PC-9 (cell line): ENCODE data around the gene RASL12.

Source experiments
- CTCF ChIP-seq: fragments of 200-600 bp; sonication (generic); conservative IDR thresholded peaks from 2 replicates; pipeline ENCODE4 v1.6.1; 2017; ENCODE audit warnings: mixed run types, antibody characterized with exemption, mild to moderate bottlenecking, moderate library complexity
- EZH2 ChIP-seq: fragments of 200-600 bp; sonication (generic); IDR thresholded peaks from 2 replicates; pipeline ENCODE4 v1.8.0; 2017; ENCODE audit warnings: antibody characterized with exemption, low read depth

- no peak for TF ChIP-seq CTCF
- TF ChIP-seq EZH2: no peak
Observed at GRCh38 chr15:65062726-65063125, 5.1 kb downstream of the RASL12 start.
